ENCODE results near the gene GSTO1. TPM values are rescaled to one million over a fixed set of nuclear protein-coding genes. Genes with fewer than 3 reads are reported as not detected.

The GSTO1 gene
- total and polyA plus RNA-seq, 4 donors: 47.2 to 244 (median 168) TPM

DNA sequence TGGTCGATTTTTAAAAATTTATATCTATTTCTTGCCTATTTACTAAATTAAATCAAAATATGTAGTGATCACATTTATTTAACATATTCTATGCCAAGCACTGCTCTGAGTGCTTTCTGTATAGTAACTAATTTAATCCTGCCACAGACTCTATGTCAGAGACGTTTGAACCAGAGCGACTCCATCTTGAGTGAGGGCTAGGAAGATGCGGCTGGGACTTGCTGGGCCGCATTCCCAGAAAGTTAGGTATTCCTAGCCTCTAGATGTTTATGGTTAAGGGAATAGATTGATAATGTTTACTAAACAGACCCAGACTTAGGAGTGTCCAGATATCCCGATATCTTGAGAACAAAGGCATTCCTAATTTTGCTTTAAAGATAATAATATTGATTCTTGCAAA, 3.2 kb upstream of the GSTO1 start:
- no peak for ATAC-seq (ENCODE audit: insufficient read depth, low FRiP score)

DNA sequence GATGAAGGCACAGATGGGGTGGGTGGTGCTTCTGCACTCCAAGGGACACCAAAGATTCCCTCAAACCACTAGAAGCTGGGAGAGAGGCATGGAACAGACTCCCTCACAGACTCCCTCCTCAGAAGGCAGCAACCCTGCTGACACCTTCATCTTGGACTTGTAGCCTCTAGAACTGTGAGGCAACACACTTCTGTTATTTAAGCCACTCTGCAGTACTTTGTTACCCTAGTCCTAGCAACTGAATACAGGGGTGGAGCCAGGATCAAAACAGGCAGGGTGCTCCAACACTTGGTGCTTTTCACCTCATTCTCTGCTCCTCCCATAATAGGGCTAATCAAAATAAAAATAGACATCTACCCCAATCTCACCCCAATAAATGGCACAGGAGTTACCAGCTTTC, 2.3 kb upstream of the GSTO1 start:
- TF ChIP-seq, protein P1, sequence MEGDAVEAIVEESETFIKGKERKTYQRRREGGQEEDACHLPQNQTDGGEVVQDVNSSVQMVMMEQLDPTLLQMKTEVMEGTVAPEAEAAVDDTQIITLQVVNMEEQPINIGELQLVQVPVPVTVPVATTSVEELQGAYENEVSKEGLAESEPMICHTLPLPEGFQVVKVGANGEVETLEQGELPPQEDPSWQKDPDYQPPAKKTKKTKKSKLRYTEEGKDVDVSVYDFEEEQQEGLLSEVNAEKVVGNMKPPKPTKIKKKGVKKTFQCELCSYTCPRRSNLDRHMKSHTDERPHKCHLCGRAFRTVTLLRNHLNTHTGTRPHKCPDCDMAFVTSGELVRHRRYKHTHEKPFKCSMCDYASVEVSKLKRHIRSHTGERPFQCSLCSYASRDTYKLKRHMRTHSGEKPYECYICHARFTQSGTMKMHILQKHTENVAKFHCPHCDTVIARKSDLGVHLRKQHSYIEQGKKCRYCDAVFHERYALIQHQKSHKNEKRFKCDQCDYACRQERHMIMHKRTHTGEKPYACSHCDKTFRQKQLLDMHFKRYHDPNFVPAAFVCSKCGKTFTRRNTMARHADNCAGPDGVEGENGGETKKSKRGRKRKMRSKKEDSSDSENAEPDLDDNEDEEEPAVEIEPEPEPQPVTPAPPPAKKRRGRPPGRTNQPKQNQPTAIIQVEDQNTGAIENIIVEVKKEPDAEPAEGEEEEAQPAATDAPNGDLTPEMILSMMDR (IDR thresholded peaks at IDR 0.05; ENCODE audit: control extremely low read depth, extremely low read depth): no peak
- ATAC-seq (ENCODE audit: insufficient read depth, low FRiP score) (no peak), DNase-seq (no peak)
- no peaks in the 10 kb centered on the region for H3K9me3 ChIP-seq (ENCODE audit: control insufficient read depth in 4 of 4, insufficient read depth in 3 of 4, low read length in 3 of 4)
- no peak overlapping the region for H3K9ac ChIP-seq (ENCODE audit: insufficient read depth in 1 of 2, low read length in 2 of 2)
- H3K27ac ChIP-seq (ENCODE audit: low read depth in 1 of 2, low read length in 1 of 2): no peak overlapping the region
- peaks cover 2 to 21% (median 8%) of the 10 kb centered on the region in 5 donors for H3K4me1 ChIP-seq (ENCODE audit: control insufficient read depth in 5 of 5, insufficient read depth in 5 of 5, low read length in 5 of 5)
- H3K27me3 ChIP-seq (ENCODE audit: control insufficient read depth in 3 of 3, insufficient read depth in 3 of 3, low read length in 2 of 3): peaks cover 0 to 2% (median 2%) of the 10 kb centered on the region in 3 donors
- no peak overlapping the region for H3K4me3 ChIP-seq
- no peaks in the 10 kb centered on the region for H3K36me3 ChIP-seq (ENCODE audit: control insufficient read depth in 4 of 4, insufficient read depth in 4 of 4, low read length in 4 of 4)

More for the DNA sequence above, 3.2 kb upstream of the GSTO1 start:
- peaks cover 0 to 2% (median 2%) of the 10 kb centered on the region in 3 donors for H3K27me3 ChIP-seq (ENCODE audit: control insufficient read depth in 3 of 3, insufficient read depth in 3 of 3, low read length in 2 of 3)
- no peak overlapping the region for H3K4me3 ChIP-seq
- no peak overlapping the region for H3K27ac ChIP-seq (ENCODE audit: low read depth in 1 of 2, low read length in 1 of 2)
- no peak for DNase-seq
- no peaks in the 10 kb centered on the region for H3K36me3 ChIP-seq (ENCODE audit: control insufficient read depth in 4 of 4, insufficient read depth in 4 of 4, low read length in 4 of 4)
- H3K4me1 ChIP-seq (ENCODE audit: control insufficient read depth in 5 of 5, insufficient read depth in 5 of 5, low read length in 5 of 5): peaks cover 2 to 19% (median 5%) of the 10 kb centered on the region in 5 donors
- no peaks in the 10 kb centered on the region for H3K9me3 ChIP-seq (ENCODE audit: control insufficient read depth in 4 of 4, insufficient read depth in 3 of 4, low read length in 3 of 4)
- TF ChIP-seq, protein P1 (IDR thresholded peaks at IDR 0.05; ENCODE audit: control extremely low read depth, extremely low read depth): no peak
- no peak overlapping the region for H3K9ac ChIP-seq (ENCODE audit: insufficient read depth in 1 of 2, low read length in 2 of 2)
- 92 to 96% methylated on average over 6 of the region's 6 CpGs for WGBS, 2 donors

DNA sequence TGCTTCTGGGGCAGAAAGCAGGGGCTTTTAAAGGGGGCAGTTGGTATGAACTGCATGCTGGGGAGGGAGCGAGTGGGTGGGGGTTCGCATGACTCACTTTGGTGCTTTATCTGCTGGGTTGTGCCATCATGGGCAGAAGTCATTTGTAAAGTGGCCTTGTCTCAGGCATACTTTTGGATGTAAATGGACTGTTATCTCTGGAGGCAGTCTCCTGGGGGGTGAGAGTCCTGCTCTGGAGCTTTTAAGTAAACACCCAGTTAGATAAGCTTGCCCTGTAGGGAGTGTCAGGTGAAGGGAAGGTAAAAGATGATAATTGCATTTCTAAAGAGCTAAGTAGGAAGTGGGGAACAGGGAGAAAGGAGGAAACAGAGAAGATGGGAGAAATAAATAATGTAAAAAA, 1.6 kb upstream of the GSTO1 start:
- H3K4me1 ChIP-seq (ENCODE audit: control insufficient read depth in 5 of 5, insufficient read depth in 5 of 5, low read length in 5 of 5): peaks cover 2 to 21% (median 9%) of the 10 kb centered on the region in 5 donors
- 89 to 92% methylated on average over 2 of the region's 2 CpGs for WGBS, 2 donors
- DNase-seq (no peak), ATAC-seq (ENCODE audit: insufficient read depth, low FRiP score) (no peak)
- no peaks in the 10 kb centered on the region for H3K9me3 ChIP-seq (ENCODE audit: control insufficient read depth in 4 of 4, insufficient read depth in 3 of 4, low read length in 3 of 4)
- H3K4me3 ChIP-seq: no peak overlapping the region
- no peak overlapping the region for H3K27ac ChIP-seq (ENCODE audit: low read depth in 1 of 2, low read length in 1 of 2)
- peaks cover 0 to 4% (median 2%) of the 10 kb centered on the region in 4 donors for H3K36me3 ChIP-seq (ENCODE audit: control insufficient read depth in 4 of 4, insufficient read depth in 4 of 4, low read length in 4 of 4)
- peaks cover 0 to 2% (median 2%) of the 10 kb centered on the region in 3 donors for H3K27me3 ChIP-seq (ENCODE audit: control insufficient read depth in 3 of 3, insufficient read depth in 3 of 3, low read length in 2 of 3)
- TF ChIP-seq, protein P1 (IDR thresholded peaks at IDR 0.05; ENCODE audit: control extremely low read depth, extremely low read depth): no peak
- H3K9ac ChIP-seq (ENCODE audit: insufficient read depth in 1 of 2, low read length in 2 of 2): no peak overlapping the region

Measured in lung (tissue), 12 donors.